ENCODE measurements around the gene MTHFD1L. TPM values are rescaled to one million over a fixed set of nuclear protein-coding genes. Genes with fewer than 3 reads are reported as not detected.

MTHFD1L gene
- total and polyA plus RNA-seq, 9 of the 15 experiments (the other 6 are each of a cell fraction or from before 2014, with no cell fraction given) = 20.9 to 128 (median 61.0) TPM

DNA sequence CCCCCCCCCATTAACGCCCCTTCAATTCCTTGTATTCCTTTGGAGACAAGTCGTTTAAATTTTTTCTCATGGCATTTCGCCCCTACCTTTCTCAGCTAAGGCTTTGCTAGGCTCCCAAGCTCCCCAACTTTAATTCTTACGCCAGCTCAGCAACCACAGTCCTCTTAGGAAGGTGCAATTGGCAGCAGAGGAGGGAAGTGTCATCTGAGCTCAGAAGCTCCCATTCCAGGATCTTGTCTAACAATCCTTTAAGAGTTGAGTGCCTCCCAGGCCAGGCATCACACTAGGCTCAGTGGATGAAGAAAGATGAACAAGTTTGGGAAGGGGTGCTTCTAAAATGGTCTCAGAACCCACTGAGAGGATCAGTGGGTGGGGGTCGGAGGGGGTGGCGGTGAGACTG is 243.0 kb downstream of the MTHFD1L start:
- Histone ChIP-seq H3K4me1 (replicated peaks in 1 of 2; ENCODE audit: control insufficient read depth in 2 of 2, insufficient read depth in 2 of 2, low read length in 2 of 2) (no peaks in the 10 kb centered on the region), H3K27me3 (ENCODE audit: control insufficient read depth in 2 of 2, insufficient read depth in 2 of 2, low read length in 2 of 2) (peaks cover 30 to 61% of the 10 kb centered on the region in 2 experiments), H2AFZ (ENCODE audit: low read depth, low read length) (no peak overlapping the region), H3K27ac (ENCODE audit: extremely low read depth, low read depth, low read length) (no peak overlapping the region), H3K9ac (ENCODE audit: insufficient read depth in 1 of 2, low read depth in 2 of 2, low read length in 2 of 2) (no peak overlapping the region), H3K9me3 (replicated peaks; ENCODE audit: control insufficient read depth, insufficient read depth, low read depth, low read length) (no peaks in the 10 kb centered on the region), H3K9me1 (ENCODE audit: control insufficient read depth, insufficient read depth, low read length) (no peaks in the 10 kb centered on the region), H3K4me2 (ENCODE audit: insufficient read depth, low read length) (no peak overlapping the region), H3K79me2 (ENCODE audit: control insufficient read depth, insufficient read depth, low read length) (no peaks in the 10 kb centered on the region), H3K4me3 (no peak overlapping the region), H3K36me3 (ENCODE audit: control insufficient read depth, insufficient read depth, low read length) (no peaks in the 10 kb centered on the region), H4K20me1 (replicated peaks; ENCODE audit: control insufficient read depth, insufficient read depth, low read length) (no peaks in the 10 kb centered on the region)
- no peak for TF ChIP-seq ZNF57 (CRISPR knock-in tag; IDR thresholded peaks at IDR 0.05)
- TF ChIP-seq SPI1 (IDR thresholded peaks at IDR 0.05; ENCODE audit: borderline replicate concordance, low read depth, low read length) = no peak
- TF ChIP-seq, protein P1, sequence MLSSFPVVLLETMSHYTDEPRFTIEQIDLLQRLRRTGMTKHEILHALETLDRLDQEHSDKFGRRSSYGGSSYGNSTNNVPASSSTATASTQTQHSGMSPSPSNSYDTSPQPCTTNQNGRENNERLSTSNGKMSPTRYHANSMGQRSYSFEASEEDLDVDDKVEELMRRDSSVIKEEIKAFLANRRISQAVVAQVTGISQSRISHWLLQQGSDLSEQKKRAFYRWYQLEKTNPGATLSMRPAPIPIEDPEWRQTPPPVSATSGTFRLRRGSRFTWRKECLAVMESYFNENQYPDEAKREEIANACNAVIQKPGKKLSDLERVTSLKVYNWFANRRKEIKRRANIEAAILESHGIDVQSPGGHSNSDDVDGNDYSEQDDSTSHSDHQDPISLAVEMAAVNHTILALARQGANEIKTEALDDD (IDR thresholded peaks at IDR 0.05) = no peak
- TF ChIP-seq CBX2 (IDR thresholded peaks at IDR 0.05; ENCODE audit: insufficient read depth, low read length, poor library complexity, severe bottlenecking) = peak; percentile 71
- no peak for TF ChIP-seq CREB1 (IDR thresholded peaks at IDR 0.05)
- TF ChIP-seq CREB1 (CRISPR knock-in tag; IDR thresholded peaks at IDR 0.05) = no peak
- no peak for TF ChIP-seq MAFK (IDR thresholded peaks at IDR 0.05; ENCODE audit: low read length)
- TF ChIP-seq, protein P2, sequence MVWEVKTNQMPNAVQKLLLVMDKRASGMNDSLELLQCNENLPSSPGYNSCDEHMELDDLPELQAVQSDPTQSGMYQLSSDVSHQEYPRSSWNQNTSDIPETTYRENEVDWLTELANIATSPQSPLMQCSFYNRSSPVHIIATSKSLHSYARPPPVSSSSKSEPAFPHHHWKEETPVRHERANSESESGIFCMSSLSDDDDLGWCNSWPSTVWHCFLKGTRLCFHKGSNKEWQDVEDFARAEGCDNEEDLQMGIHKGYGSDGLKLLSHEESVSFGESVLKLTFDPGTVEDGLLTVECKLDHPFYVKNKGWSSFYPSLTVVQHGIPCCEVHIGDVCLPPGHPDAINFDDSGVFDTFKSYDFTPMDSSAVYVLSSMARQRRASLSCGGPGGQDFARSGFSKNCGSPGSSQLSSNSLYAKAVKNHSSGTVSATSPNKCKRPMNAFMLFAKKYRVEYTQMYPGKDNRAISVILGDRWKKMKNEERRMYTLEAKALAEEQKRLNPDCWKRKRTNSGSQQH (CRISPR knock-in tag; IDR thresholded peaks at IDR 0.05) = no peak
- TF ChIP-seq NONO (IDR thresholded peaks at IDR 0.05; ENCODE audit: low read depth in 2 of 2, low read length in 1 of 2) = no peak
- ChIA-PET CTCF (ENCODE audit: low intra/inter-chr PET ratio) (interaction anchor here (0.7 kb wide), 1 partner anchor 10 kb away, joined by 3 read pairs; no protein-coding TSS in a partner anchor), POLR2A (interaction anchor here (0.8 to 1.1 kb wide), 2 partner anchors 10 to 554 kb away, joined by 3 read pairs; no protein-coding TSS in a partner anchor)
- DNase-seq (ENCODE audit: extremely low read depth in 1 of 4, low spot score in 3 of 4) (no peak), FAIRE-seq (no peak), ATAC-seq (no peak)
- in situ Hi-C loops (cut with MboI) = no loop called here
- intact Hi-C loops (cut with micrococcal nuclease) = no loop called here
- 7% methylated on average over 6 of the region's 6 CpGs for WGBS (ENCODE audit: insufficient coverage, low coverage, missing lambda C conversion rate)
- BruUV-seq (replicated peaks) = no TSS peak

Data from K562 (cell line).